A673 (cell line): Measurements from ENCODE around the gene PIGL.

Experiments
- CTCF ChIP-seq: fragments of 300-800, 200-600 bp; sonication (generic); conservative IDR thresholded peaks from 2 replicates; pipeline ENCODE4 v1.5.1; 2017; ENCODE audit warnings: low read depth, mild to moderate bottlenecking, antibody characterized with exemption, low read length, moderate library complexity, mixed read lengths
- EZH2 ChIP-seq: fragments of 200-600 bp; sonication (generic); IDR thresholded peaks from 2 replicates; pipeline ENCODE4 v1.6.1; 2017; ENCODE audit warnings: borderline replicate concordance, low read depth, mild to moderate bottlenecking, mixed read lengths, antibody characterized with exemption, low read length; ENCODE audit not compliant: poor library complexity, severe bottlenecking

- TF ChIP-seq CTCF: no peak
- no peak for TF ChIP-seq EZH2
Observed at GRCh38 chr17:16190703-16191360, 26.2 kb upstream of the PIGL start.
